ENCODE data around the gene MAPT.

MAPT gene

GRCh38 chr17:45894022-45894784 lies at the start of gene MAPT:
TSS of gene MAPT (plus strand) at chr17:45894554. CDS start at chr17:45962338, 67,784 bp downstream.
- DNase-seq (ENCODE audit: low spot score): peak; percentile 97

- no peak for DNase-seq (ENCODE audit: low spot score)
Observed at GRCh38 chr17:45844695-45845375, 49.5 kb upstream of the MAPT start, which contains the start of gene SPPL2C. TSS of gene SPPL2C (plus strand) at chr17:45844881. CDS start at chr17:45844907, 26 bp downstream.

- DNase-seq (ENCODE audit: low spot score): no peak
Observed at GRCh38 chr17:45845376-45846185, 48.8 kb upstream of the MAPT start.

- DNase-seq (ENCODE audit: low spot score): no peak
Observed at GRCh38 chr17:45846223-45846622, 48.1 kb upstream of the MAPT start.

GRCh38 chr17:45846646-45847045 lies 47.7 kb upstream of the MAPT start:
- no peak for DNase-seq (ENCODE audit: low spot score)

- DNase-seq (ENCODE audit: low spot score): no peak
Observed at GRCh38 chr17:45847101-45847500, 47.3 kb upstream of the MAPT start.

- DNase-seq (ENCODE audit: low spot score): no peak
Observed at GRCh38 chr17:45847747-45848146, 46.6 kb upstream of the MAPT start.

GRCh38 chr17:45848405-45848804 lies 45.9 kb upstream of the MAPT start:
- no peak for DNase-seq (ENCODE audit: low spot score)

GRCh38 chr17:45848868-45849535 lies 45.4 kb upstream of the MAPT start:
- DNase-seq (ENCODE audit: low spot score): no peak

- DNase-seq (ENCODE audit: low spot score): no peak
Observed at GRCh38 chr17:45849536-45849990, 44.8 kb upstream of the MAPT start.

GRCh38 chr17:45850011-45850410 lies 44.3 kb upstream of the MAPT start:
- no peak for DNase-seq (ENCODE audit: low spot score)

- DNase-seq (ENCODE audit: low spot score): no peak
Observed at GRCh38 chr17:45850468-45850867, 43.9 kb upstream of the MAPT start.

- DNase-seq (ENCODE audit: low spot score): no peak
Observed at GRCh38 chr17:45851022-45851421, 43.3 kb upstream of the MAPT start.

- DNase-seq (ENCODE audit: low spot score): no peak
Observed at GRCh38 chr17:45851464-45851863, 42.9 kb upstream of the MAPT start.

GRCh38 chr17:45851873-45852272 lies 42.5 kb upstream of the MAPT start:
- DNase-seq (ENCODE audit: low spot score): no peak

GRCh38 chr17:45852535-45853297 lies 41.6 kb upstream of the MAPT start:
- DNase-seq (ENCODE audit: low spot score): peak; percentile 75

- no peak for DNase-seq (ENCODE audit: low spot score)
Observed at GRCh38 chr17:45854209-45854608, 40.1 kb upstream of the MAPT start.

GRCh38 chr17:45855691-45856336 lies 38.5 kb upstream of the MAPT start:
- no peak for DNase-seq (ENCODE audit: low spot score)

GRCh38 chr17:45857977-45858708 lies 36.2 kb upstream of the MAPT start:
- DNase-seq (ENCODE audit: low spot score): no peak

- no peak for DNase-seq (ENCODE audit: low spot score)
Observed at GRCh38 chr17:45861165-45861564, 33.2 kb upstream of the MAPT start.

Data from HuH-7 (cell line).